HG02938 (cell line): ENCODE results near the gene ARHGAP36.

Source experiments
- ATAC-seq: cut with Tn5 transposase; IDR thresholded peaks from one replicate; pipeline ENCODE4 v1.9.1; 2021; ENCODE audit warnings: mild to moderate bottlenecking, moderate library complexity; ENCODE audit not compliant: unreplicated experiment

Gene ARHGAP36

GRCh38 chrX:131058136-131058868 lies at the start of gene ARHGAP36:
TSS of gene ARHGAP36 (plus strand) at chrX:131058346. CDS start at chrX:131081666, 23,320 bp downstream.
- ATAC-seq: no peak

- ATAC-seq: no peak
Observed at GRCh38 chrX:131010186-131010585, 48.0 kb upstream of the ARHGAP36 start.

- ATAC-seq: no peak
Observed at GRCh38 chrX:131025336-131025735, 32.8 kb upstream of the ARHGAP36 start.

GRCh38 chrX:131032354-131033230 lies 25.6 kb upstream of the ARHGAP36 start:
- ATAC-seq: no peak

- no peak for ATAC-seq
Observed at GRCh38 chrX:131034063-131034462, 24.1 kb upstream of the ARHGAP36 start.

GRCh38 chrX:131040781-131041180 lies 17.4 kb upstream of the ARHGAP36 start:
- no peak for ATAC-seq

GRCh38 chrX:131041667-131042066 lies 16.5 kb upstream of the ARHGAP36 start:
- ATAC-seq: no peak

- ATAC-seq: no peak
Observed at GRCh38 chrX:131045726-131046125, 12.4 kb upstream of the ARHGAP36 start.

- no peak for ATAC-seq
Observed at GRCh38 chrX:131046596-131046995, 11.6 kb upstream of the ARHGAP36 start.

- no peak for ATAC-seq
Observed at GRCh38 chrX:131047180-131047579, 11.0 kb upstream of the ARHGAP36 start.

- no peak for ATAC-seq
Observed at GRCh38 chrX:131053076-131053475, 5.1 kb upstream of the ARHGAP36 start.

GRCh38 chrX:131054906-131055305 lies 3.2 kb upstream of the ARHGAP36 start:
- no peak for ATAC-seq

GRCh38 chrX:131057706-131058105 lies 440 bp upstream of the ARHGAP36 start:
- ATAC-seq: no peak

- no peak for ATAC-seq
Observed at GRCh38 chrX:131059246-131059645, 1.1 kb downstream of the ARHGAP36 start.

- no peak for ATAC-seq
Observed at GRCh38 chrX:131060147-131060546, 2.0 kb downstream of the ARHGAP36 start.

- ATAC-seq: no peak
Observed at GRCh38 chrX:131061306-131061705, 3.2 kb downstream of the ARHGAP36 start.

- ATAC-seq: no peak
Observed at GRCh38 chrX:131063613-131064012, 5.5 kb downstream of the ARHGAP36 start.

GRCh38 chrX:131066237-131066636 lies 8.1 kb downstream of the ARHGAP36 start:
- ATAC-seq: no peak

- ATAC-seq: no peak
Observed at GRCh38 chrX:131067216-131067615, 9.1 kb downstream of the ARHGAP36 start.

- ATAC-seq: no peak
Observed at GRCh38 chrX:131067846-131068745, 9.9 kb downstream of the ARHGAP36 start.
